ENCODE measurements around the gene NUP93. TPM values are rescaled to one million over a fixed set of nuclear protein-coding genes. Genes with fewer than 3 reads are reported as not detected.

The NUP93 gene
- total RNA-seq, 1 donor from 2014 or later = 152 TPM

DNA sequence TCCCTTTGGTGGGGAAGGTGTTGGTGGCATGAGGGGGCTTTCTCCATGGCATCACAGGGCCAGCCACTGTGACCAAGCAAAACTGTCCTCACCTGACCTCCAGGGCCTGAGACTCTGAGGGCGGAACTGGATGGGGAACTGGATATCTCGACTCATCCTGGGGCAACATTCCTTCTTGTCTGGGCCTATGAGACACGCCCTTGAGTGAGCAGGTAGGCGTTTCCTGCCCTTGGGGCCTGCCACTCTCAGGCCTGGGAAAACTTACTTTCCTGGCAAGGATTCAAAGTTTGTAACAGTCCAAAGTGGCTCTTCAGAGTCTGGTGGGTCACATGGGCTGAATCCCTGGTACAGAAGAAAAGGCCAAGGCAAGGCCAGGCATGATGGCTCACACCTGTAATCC lies 38.0 kb upstream of the NUP93 start:
- H3K27ac Mint-ChIP-seq = no peak overlapping the region
- no peak for DNase-seq (ENCODE audit: low spot score)
- no peaks in the 10 kb centered on the region for H3K9me3 Mint-ChIP-seq
- no peak overlapping the region for H3K4me3 Mint-ChIP-seq
- H3K36me3 Mint-ChIP-seq (ENCODE audit: low read depth) = no peaks in the 10 kb centered on the region
- intact Hi-C loops (cut with micrococcal nuclease) = no loop called here
- no peaks in the 10 kb centered on the region for H3K4me1 Mint-ChIP-seq (ENCODE audit: low read depth)
- H3K27me3 Mint-ChIP-seq (ENCODE audit: insufficient read depth) = peaks cover 7% of the 10 kb centered on the region

DNA sequence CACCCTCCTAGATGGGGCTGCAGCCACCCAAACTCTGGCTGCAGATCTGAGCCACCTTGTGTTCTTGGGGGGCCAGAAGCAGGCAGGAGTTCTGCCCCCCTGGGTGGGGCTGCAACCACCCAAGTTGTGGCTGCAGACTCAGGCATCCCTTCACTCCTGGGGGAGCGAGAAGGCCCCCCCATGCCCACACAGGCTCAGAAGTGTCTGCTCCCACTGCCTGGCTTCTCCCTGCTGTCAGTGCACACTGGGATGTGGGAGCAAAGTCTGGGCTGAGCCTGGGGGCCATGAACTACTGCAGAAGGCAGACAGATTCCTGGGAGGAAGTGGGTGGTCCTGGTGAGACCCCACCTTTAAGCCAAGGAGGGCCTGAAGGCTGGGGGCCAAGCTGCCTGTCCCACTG lies 34.7 kb upstream of the NUP93 start:
- Mint-ChIP-seq H3K9me3 (no peaks in the 10 kb centered on the region), H3K27ac (no peak overlapping the region), H3K27me3 (ENCODE audit: insufficient read depth) (peaks cover 13% of the 10 kb centered on the region), H3K4me3 (no peak overlapping the region), H3K36me3 (ENCODE audit: low read depth) (no peaks in the 10 kb centered on the region), H3K4me1 (ENCODE audit: low read depth) (no peaks in the 10 kb centered on the region)
- DNase-seq (ENCODE audit: low spot score) = no peak
- intact Hi-C loops (cut with micrococcal nuclease) = no loop called here

DNA sequence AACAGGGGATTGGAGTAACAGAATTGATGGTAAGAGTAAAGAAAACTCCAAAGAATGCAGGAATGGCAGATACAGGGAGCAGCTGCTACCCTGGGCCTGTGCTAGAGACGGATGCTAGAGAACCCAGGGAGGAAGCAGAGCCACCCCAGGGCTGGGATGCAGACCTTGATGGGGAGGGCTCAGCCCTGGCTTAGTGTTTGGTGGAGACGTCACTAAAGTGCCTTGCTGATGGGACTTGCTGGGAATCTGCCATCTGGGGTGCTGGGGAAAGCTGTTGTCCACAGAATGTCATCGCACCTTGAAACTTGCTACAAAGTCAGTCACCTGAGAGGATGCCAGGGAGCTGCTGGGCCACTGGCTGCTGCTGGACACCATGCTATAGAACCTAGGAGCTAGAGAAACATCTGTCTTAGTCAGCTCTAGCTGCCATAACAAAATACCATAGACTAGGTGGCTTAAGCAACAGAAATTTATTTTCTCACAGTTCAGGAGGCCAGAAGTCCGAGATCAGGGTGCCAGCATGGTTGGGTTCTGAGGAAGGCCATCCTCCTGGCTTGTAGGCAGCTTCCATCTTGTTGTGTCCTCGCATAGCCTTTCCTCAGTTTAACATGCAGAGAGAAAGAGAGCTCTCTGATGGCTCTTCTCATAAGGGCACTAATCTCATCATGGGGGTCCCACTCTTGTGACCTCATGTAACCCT lies 32.3 kb upstream of the NUP93 start:
- Mint-ChIP-seq H3K4me1 (ENCODE audit: low read depth) (peaks cover 11% of the 10 kb centered on the region), H3K27ac (no peak overlapping the region)
- no peak for DNase-seq (ENCODE audit: low spot score)

DNA sequence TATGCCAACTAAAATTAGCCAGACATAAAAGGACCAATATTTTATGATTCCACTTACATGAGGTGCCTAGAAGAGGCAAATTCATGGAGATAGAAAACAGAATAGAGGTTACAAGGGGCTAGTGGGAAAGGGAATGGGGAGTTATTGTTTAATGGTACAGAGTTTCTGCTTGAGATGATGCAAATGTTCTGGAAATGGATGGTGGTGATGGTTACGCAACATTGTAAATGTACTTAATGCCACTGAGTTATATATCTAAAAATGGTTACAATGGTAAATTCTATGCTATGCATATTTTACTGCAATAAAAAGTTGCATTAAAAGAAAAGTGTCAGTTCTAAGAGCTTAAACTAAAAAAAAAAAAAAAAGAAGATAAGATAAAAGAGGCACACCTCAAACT lies 29.7 kb upstream of the NUP93 start:
- Mint-ChIP-seq H3K27ac (no peak overlapping the region), H3K36me3 (ENCODE audit: low read depth) (no peaks in the 10 kb centered on the region), H3K4me3 (no peak overlapping the region), H3K27me3 (ENCODE audit: insufficient read depth) (peaks cover 13% of the 10 kb centered on the region), H3K4me1 (ENCODE audit: low read depth) (peaks cover 11% of the 10 kb centered on the region), H3K9me3 (no peaks in the 10 kb centered on the region)
- intact Hi-C loops (cut with micrococcal nuclease) = loop anchor here (10.0 kb wide), 1 partner anchor 755 kb away; no protein-coding TSS in a partner anchor
- DNase-seq (ENCODE audit: low spot score) = no peak

More for the DNA sequence above, 32.3 kb upstream of the NUP93 start:
- H3K9me3 Mint-ChIP-seq = no peaks in the 10 kb centered on the region
- no peak overlapping the region for H3K4me3 Mint-ChIP-seq
- no peaks in the 10 kb centered on the region for H3K36me3 Mint-ChIP-seq (ENCODE audit: low read depth)
- H3K27me3 Mint-ChIP-seq (ENCODE audit: insufficient read depth) = peaks cover 13% of the 10 kb centered on the region
- intact Hi-C loops (cut with micrococcal nuclease) = no loop called here

DNA sequence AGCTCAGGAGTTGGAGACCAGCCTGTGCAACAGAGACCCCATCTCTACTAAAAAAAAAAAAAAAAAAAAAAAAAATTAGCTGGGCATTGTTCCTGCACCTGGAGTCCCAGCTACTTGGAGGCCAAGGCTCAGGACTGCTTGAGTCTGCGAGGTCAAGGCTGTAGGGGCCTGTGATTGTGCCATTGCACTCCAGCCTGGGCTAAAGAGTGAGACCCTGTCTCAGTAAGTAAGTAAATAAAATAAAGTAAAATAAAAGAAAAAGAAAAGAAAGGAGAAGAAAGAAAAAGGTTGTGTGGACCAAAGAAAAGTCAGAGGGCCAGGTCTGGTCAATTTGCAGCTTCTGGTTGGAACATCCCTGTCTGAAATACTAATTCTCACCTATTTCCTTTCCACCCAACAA lies 29.3 kb upstream of the NUP93 start:
- H3K9me3 Mint-ChIP-seq = no peaks in the 10 kb centered on the region
- intact Hi-C loops (cut with micrococcal nuclease) = loop anchor here (10.0 kb wide), 1 partner anchor 756 kb away; no protein-coding TSS in a partner anchor
- H3K27me3 Mint-ChIP-seq (ENCODE audit: insufficient read depth) = peaks cover 13% of the 10 kb centered on the region
- H3K36me3 Mint-ChIP-seq (ENCODE audit: low read depth) = no peaks in the 10 kb centered on the region
- H3K27ac Mint-ChIP-seq = no peak overlapping the region
- H3K4me1 Mint-ChIP-seq (ENCODE audit: low read depth) = peaks cover 11% of the 10 kb centered on the region
- H3K4me3 Mint-ChIP-seq = no peak overlapping the region
- no peak for DNase-seq (ENCODE audit: low spot score)

DNA sequence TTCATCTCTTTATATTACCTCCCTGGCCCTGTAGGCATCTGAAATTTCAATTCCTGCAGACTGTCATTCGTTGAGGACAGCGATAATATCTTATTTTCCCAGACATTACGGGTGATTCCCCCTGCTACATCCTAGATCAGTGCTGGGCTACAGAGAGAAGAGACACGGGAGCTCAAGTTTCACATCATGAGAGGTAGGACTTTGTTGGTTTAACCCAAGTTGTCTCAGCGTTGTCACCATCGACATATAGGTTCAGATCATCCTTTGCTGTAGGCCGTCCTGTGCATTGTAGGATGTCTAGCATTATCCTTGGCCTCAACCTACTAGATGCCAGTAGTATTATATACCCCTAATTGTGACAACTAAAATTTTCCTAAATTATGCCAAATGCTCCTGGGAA lies 28.4 kb upstream of the NUP93 start:
- intact Hi-C loops (cut with micrococcal nuclease) = loop anchor here (10.0 kb wide), 1 partner anchor 757 kb away; no protein-coding TSS in a partner anchor
- no peak for DNase-seq (ENCODE audit: low spot score)

DNA sequence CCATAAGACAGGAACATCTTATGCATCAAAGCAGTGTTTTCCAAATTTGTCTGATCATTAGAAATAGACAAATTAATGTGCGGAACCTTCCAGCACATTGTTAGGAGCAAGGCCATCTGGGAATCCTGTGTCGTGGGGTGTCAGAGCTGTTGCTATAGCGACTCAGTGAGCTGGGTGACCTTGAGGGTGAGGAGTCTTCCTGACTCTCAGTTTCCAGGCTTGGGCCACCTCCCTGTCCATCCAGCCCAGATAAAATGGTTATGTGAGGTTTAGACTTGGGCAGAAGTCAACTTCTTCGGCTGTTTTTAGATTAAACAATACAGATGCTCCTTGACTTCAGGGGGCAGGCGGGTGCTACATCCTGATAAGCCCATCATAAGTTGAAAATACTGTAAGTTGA lies 27.1 kb upstream of the NUP93 start:
- H3K36me3 Mint-ChIP-seq (ENCODE audit: low read depth) = no peaks in the 10 kb centered on the region
- no peaks in the 10 kb centered on the region for H3K9me3 Mint-ChIP-seq
- intact Hi-C loops (cut with micrococcal nuclease) = loop anchor here (1.0 to 10.0 kb wide), 10 partner anchors 21 to 758 kb away; partner anchors contain the start of genes MT1X, MT2A and NUP93
- no peak overlapping the region for H3K27ac Mint-ChIP-seq
- H3K4me3 Mint-ChIP-seq = no peak overlapping the region
- peaks cover 11% of the 10 kb centered on the region for H3K4me1 Mint-ChIP-seq (ENCODE audit: low read depth)
- DNase-seq (ENCODE audit: low spot score) = no peak
- peaks cover 11% of the 10 kb centered on the region for H3K27me3 Mint-ChIP-seq (ENCODE audit: insufficient read depth)

More for the DNA sequence above, 28.4 kb upstream of the NUP93 start:
- Mint-ChIP-seq H3K27me3 (ENCODE audit: insufficient read depth) (peaks cover 13% of the 10 kb centered on the region), H3K36me3 (ENCODE audit: low read depth) (no peaks in the 10 kb centered on the region), H3K4me1 (ENCODE audit: low read depth) (peaks cover 11% of the 10 kb centered on the region), H3K27ac (no peak overlapping the region), H3K9me3 (no peaks in the 10 kb centered on the region), H3K4me3 (no peak overlapping the region)

DNA sequence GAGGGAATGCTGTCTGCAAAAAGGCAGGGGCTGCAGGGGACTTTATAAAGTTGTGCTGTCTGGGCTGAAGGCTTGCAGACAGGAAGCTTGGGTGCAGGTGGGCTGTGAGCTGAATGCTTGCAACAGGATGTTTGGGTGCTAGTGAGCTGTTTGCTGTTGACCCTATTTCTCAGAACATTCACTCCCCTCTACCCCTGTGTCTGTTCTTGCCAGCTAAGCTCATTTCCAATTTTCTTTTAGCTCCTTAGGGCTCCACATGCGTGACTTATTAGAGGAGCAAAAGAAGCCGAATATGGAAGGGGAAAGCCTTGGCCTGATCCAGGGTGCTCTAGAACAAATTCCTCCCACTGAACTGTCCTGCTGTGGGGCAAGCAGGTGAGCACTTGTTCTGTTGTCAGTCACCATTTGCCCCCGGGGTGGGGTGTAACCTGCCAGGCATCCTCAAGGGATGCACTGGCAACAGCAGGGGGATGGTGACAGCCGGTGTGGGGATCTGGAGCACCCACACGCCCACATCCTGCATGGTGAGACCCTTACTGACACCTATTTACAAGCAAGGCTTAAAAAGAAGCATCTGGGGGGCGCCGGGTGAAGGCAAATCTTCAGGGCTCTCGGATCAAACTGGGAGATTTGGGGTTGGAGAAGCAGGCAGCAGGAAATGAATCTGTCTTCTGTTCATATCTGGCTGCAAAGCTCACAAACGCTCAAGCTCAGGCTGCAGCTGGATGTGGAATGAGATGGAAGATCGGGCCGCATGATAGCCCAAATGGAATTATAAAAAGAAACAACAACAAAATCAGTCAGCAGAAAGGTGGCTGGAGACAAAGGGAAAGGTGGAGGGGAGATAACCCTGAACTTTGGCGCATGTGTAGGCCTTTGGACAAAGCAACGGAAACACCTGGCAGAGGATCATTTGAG lies 21.1 kb upstream of the NUP93 start:
- no peak for DNase-seq (ENCODE audit: low spot score)

DNA sequence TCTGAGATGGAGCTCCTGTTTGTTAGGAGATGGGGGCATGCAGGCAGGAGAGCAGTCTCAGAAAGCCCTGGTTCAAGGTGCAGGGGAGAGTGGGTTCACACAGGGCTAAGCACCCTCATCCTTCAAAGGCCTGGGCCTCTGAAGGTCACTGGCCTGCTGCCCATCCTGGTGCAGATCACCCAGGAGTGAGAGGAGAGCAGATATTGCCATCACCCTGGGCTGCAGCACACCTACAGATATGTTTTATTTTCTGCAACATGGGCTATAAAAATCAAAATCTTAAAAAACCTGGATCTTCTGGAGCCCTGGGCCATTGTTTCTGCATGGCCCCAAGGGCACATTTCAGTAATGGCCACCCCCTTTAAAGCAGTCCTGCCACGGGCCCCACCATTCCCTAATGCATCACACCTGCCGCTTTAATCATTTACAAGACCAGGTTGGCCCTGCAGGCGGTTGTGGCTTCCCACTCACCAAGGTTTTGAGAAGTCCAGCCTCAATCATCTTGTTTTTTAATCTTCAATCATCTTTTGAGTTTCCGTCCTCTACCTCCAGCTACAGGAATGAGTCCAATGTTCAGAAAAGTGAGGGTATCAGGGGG lies 20.4 kb upstream of the NUP93 start:
- Mint-ChIP-seq H3K4me1 (ENCODE audit: low read depth) (peaks cover 26% of the 10 kb centered on the region), H3K27me3 (ENCODE audit: insufficient read depth) (no peaks in the 10 kb centered on the region), H3K9me3 (no peaks in the 10 kb centered on the region), H3K4me3 (peak overlapping the region; percentile 71), H3K27ac (peak overlapping the region; percentile 27), H3K36me3 (ENCODE audit: low read depth) (no peaks in the 10 kb centered on the region)
- intact Hi-C loops (cut with micrococcal nuclease) = loop anchor here (10.0 kb wide), 1 partner anchor 765 kb away; no protein-coding TSS in a partner anchor
- no peak for DNase-seq (ENCODE audit: low spot score)

More for the DNA sequence above, 21.1 kb upstream of the NUP93 start:
- Mint-ChIP-seq H3K4me3 (peak overlapping the region; percentile 71), H3K27ac (peak overlapping the region; percentile 6), H3K27me3 (ENCODE audit: insufficient read depth) (no peaks in the 10 kb centered on the region), H3K36me3 (ENCODE audit: low read depth) (no peaks in the 10 kb centered on the region), H3K9me3 (no peaks in the 10 kb centered on the region), H3K4me1 (ENCODE audit: low read depth) (peaks cover 26% of the 10 kb centered on the region)
- intact Hi-C loops (cut with micrococcal nuclease) = loop anchor here (10.0 kb wide), 1 partner anchor 764 kb away; no protein-coding TSS in a partner anchor

DNA sequence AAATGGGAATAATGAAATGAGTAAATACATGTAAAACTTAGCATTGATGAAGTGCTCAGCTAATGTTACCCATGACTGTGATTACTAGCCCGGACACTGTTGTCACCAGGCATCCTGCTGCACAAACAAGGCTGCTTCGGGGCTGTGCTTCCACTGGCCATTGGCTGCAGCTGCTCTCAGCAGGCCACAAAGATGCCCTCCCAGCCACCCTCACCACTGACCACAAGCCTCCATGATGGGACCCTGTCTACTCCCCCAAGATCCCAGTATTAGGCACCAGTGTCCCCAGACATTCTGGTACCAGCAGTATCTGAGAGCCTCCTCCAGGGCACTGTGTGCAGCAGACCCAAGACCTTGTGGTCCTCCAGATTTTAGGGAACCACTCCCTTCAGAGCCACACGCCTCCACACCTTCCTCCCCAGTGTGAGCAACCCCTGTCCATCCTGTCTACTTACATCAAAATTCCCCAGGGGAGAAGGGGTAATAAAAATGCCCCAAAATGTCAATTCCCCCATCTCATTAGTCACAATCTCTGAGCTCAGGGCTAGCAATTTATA lies 19.7 kb upstream of the NUP93 start:
- Mint-ChIP-seq H3K36me3 (ENCODE audit: low read depth) (no peaks in the 10 kb centered on the region), H3K27ac (no peak overlapping the region), H3K27me3 (ENCODE audit: insufficient read depth) (no peaks in the 10 kb centered on the region), H3K4me1 (ENCODE audit: low read depth) (peaks cover 26% of the 10 kb centered on the region), H3K9me3 (no peaks in the 10 kb centered on the region), H3K4me3 (peak overlapping the region; percentile 22)
- intact Hi-C loops (cut with micrococcal nuclease) = no loop called here
- DNase-seq (ENCODE audit: low spot score) = no peak

DNA sequence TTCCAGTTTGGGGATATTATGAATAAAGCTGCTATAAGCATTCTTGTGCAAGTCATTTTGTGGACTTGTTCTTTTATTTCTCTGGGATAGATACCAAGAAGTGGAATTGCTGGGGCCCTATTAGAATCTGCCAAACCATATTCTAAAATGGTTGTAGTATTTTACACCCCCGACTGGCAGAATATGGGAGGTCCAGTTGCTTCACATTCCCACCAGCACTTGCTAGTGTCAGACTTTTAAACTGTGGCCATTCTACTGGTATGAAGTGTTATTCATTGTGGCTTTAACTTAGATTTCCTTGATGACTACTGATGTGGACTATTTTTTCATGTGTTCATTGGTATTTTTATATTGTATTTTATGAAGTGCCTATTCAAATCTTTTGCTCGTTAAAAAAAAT lies 18.1 kb upstream of the NUP93 start:
- Mint-ChIP-seq H3K9me3 (no peaks in the 10 kb centered on the region), H3K4me3 (no peak overlapping the region), H3K4me1 (ENCODE audit: low read depth) (peaks cover 26% of the 10 kb centered on the region), H3K36me3 (ENCODE audit: low read depth) (no peaks in the 10 kb centered on the region), H3K27ac (no peak overlapping the region), H3K27me3 (ENCODE audit: insufficient read depth) (no peaks in the 10 kb centered on the region)
- intact Hi-C loops (cut with micrococcal nuclease) = no loop called here
- DNase-seq (ENCODE audit: low spot score) = no peak

DNA sequence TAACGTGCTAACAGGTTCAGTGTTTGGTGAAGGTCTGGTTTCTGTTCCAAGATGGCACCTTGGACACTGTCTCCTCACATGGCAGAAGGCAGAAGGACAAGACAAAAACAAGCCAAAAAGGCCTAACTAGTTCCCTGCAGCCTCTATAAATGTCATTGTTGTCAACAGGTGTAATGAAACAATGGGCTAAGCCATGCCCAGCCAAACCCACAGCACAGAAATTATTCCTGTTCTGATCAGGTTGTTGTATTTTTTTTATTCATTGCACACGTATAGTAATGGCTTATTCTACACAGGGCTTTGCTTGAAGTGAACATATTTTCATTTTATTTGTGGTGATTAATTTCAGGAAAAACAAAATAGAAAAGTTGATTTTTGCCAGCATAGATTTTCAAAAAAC lies 16.1 kb upstream of the NUP93 start:
- no peaks in the 10 kb centered on the region for H3K36me3 Mint-ChIP-seq (ENCODE audit: low read depth)
- no peaks in the 10 kb centered on the region for H3K27me3 Mint-ChIP-seq (ENCODE audit: insufficient read depth)
- H3K27ac Mint-ChIP-seq = no peak overlapping the region
- intact Hi-C loops (cut with micrococcal nuclease) = no loop called here
- H3K4me3 Mint-ChIP-seq = no peak overlapping the region
- peaks cover 17% of the 10 kb centered on the region for H3K4me1 Mint-ChIP-seq (ENCODE audit: low read depth)
- DNase-seq (ENCODE audit: low spot score) = no peak
- H3K9me3 Mint-ChIP-seq = no peaks in the 10 kb centered on the region
